K562 (cell line): ENCODE results near the gene ZBTB8B. TPM values are rescaled to one million over a fixed set of nuclear protein-coding genes. Genes with fewer than 3 reads are reported as not detected.

Experiments used
- ATAC-seq: fragments of 200-7000 bp; cut with Tn5 transposase; 3 replicates; pipeline ENCODE4 v1.9.1; 2020; ENCODE audit warnings: moderate library complexity
- BruUV-seq: library from RNA; stranded (reverse); fragments of 400-500 nt; replicated peaks from 2 replicates; lab custom pipeline; 2021; lab: Mats Ljungman, UMichigan
- CTCF ChIA-PET: fragments of 300-600 bp; formaldehyde crosslinking; extraction: SDS; loops from one replicate; lab custom pipeline; 2021; ENCODE audit warnings: low intra/inter-chr PET ratio; lab: Yijun Ruan, JAX
- POLR2A ChIA-PET: fragments of 300-600, 350-650 bp; sonication (Branson Sonifier 250); formaldehyde crosslinking; extraction: SDS; loops from one replicate; lab custom pipeline; 2021; ENCODE audit warnings: antibody characterized with exemption, inconsistent platforms; lab: Yijun Ruan, JAX
- DNase-seq, 4 experiments: peaks; one replicate each; pipeline versions ENCODE4 v3.0.0 to v3.0.0-alpha.2; 2011 to 2018; ENCODE audit warnings: low spot score in 3 of 4, mixed read lengths in 3 of 4; ENCODE audit errors: extremely low read depth in 1 of 4
- FAIRE-seq: peaks from 2 replicates; lab custom pipeline; 2011; peaks lifted over from hg19 to GRCh38; lab: Jason Lieb, UNC
- H2AFZ ChIP-seq: 2 replicates; pipeline ENCODE4 v1.6.0; 2011; ENCODE audit warnings: low read depth, low read length, control low read depth, inconsistent platforms
- H3K27ac ChIP-seq: fragments of 200-600 bp; 3 replicates; pipeline ENCODE4 v1.8.0; 2011; ENCODE audit warnings: low read depth, mild to moderate bottlenecking, control low read depth, inconsistent platforms, low read length, moderate library complexity, mixed read lengths; ENCODE audit errors: extremely low read depth
- H3K27me3 ChIP-seq, 2 experiments: fragments of 300-600 bp in 1 of 2; 2 replicates in 1 of 2; 3 replicates in 1 of 2; pipeline versions ENCODE4 v1.6.0 to v1.8.0; 2011; ENCODE audit warnings: inconsistent platforms in 2 of 2, low read length in 2 of 2, mild to moderate bottlenecking in 1 of 2, mixed read lengths in 1 of 2, moderate library complexity in 1 of 2; ENCODE audit not compliant: control insufficient read depth in 2 of 2, insufficient read depth in 2 of 2
- H3K36me3 ChIP-seq: fragments of 300-600 bp; 3 replicates; pipeline ENCODE4 v1.8.0; 2011; ENCODE audit warnings: mild to moderate bottlenecking, low read length, inconsistent platforms; ENCODE audit not compliant: control insufficient read depth, insufficient read depth
- H3K4me1 ChIP-seq, 2 experiments: fragments of 200-600 bp in 1 of 2; replicated peaks in 1 of 2; 2 replicates in 1 of 2; 3 replicates in 1 of 2; pipeline versions ENCODE4 v1.5.1 to v1.8.0; 2011; ENCODE audit warnings: inconsistent platforms in 2 of 2, low read length in 2 of 2, mild to moderate bottlenecking in 1 of 2, mixed read lengths in 1 of 2, moderate library complexity in 1 of 2; ENCODE audit not compliant: control insufficient read depth in 2 of 2, insufficient read depth in 2 of 2
- H3K4me2 ChIP-seq: 2 replicates; pipeline ENCODE4 v1.6.1; 2011; ENCODE audit warnings: low read length, control low read depth, inconsistent platforms, mixed read lengths; ENCODE audit not compliant: insufficient read depth
- H3K4me3 ChIP-seq: fragments of 200-600 bp; sonication (generic), shearing (Covaris generic); 2 replicates; pipeline ENCODE4 v1.5.1; 2016; ENCODE audit warnings: control low read depth, inconsistent platforms
- H3K79me2 ChIP-seq: fragments of 200-600 bp; 3 replicates; pipeline ENCODE4 v1.8.0; 2011; ENCODE audit warnings: low read length, inconsistent platforms; ENCODE audit not compliant: control insufficient read depth, insufficient read depth
- H3K9ac ChIP-seq, 2 experiments: 2 replicates each; pipeline versions ENCODE4 v1.6.0 to v1.6.1; 2011; ENCODE audit warnings: low read depth in 2 of 2, low read length in 2 of 2, control low read depth in 1 of 2, inconsistent platforms in 1 of 2, mild to moderate bottlenecking in 1 of 2, mixed read lengths in 1 of 2; ENCODE audit not compliant: insufficient read depth in 1 of 2
- H3K9me1 ChIP-seq: one replicate; pipeline ENCODE4 v1.6.0; 2011; ENCODE audit warnings: inconsistent platforms, mild to moderate bottlenecking, low read length, moderate library complexity; ENCODE audit not compliant: control insufficient read depth, insufficient read depth
- H3K9me3 ChIP-seq: replicated peaks from 2 replicates; pipeline ENCODE4 v1.5.1; 2011; ENCODE audit warnings: low read depth, low read length, inconsistent platforms; ENCODE audit not compliant: control insufficient read depth, insufficient read depth
- H4K20me1 ChIP-seq: replicated peaks from 2 replicates; pipeline ENCODE4 v1.6.1; 2011; ENCODE audit warnings: low read length, inconsistent platforms, mixed read lengths; ENCODE audit not compliant: control insufficient read depth, insufficient read depth
- ADNP ChIP-seq: fragments of 200-800 bp; sonication (Bioruptor generic); IDR thresholded peaks from 2 replicates; pipeline ENCODE4 v1.6.1; 2016; ENCODE audit warnings: missing genetic modification characterization, missing compliant biosample characterization
- ARID1B ChIP-seq: fragments of 450-650 bp; IDR thresholded peaks from 2 replicates; pipeline ENCODE4 v1.6.1; 2016; ENCODE audit warnings: antibody characterized with exemption, mild to moderate bottlenecking, inconsistent platforms
- CHAMP1 ChIP-seq: fragments of 450-650 bp; IDR thresholded peaks from 2 replicates; pipeline ENCODE4 v1.6.1; 2016; ENCODE audit warnings: mild to moderate bottlenecking
- CREB3L1 ChIP-seq: fragments of 450-650 bp; IDR thresholded peaks from 2 replicates; pipeline ENCODE4 v1.6.1; 2014; ENCODE audit warnings: low read depth, mild to moderate bottlenecking, moderate library complexity, borderline replicate concordance
- EGR1 ChIP-seq: fragments of 450-650 bp; conservative IDR thresholded peaks from 2 replicates; pipeline ENCODE4 v1.6.1; 2017; ENCODE audit warnings: mild to moderate bottlenecking
- HMG20B ChIP-seq: fragments of 250-450 bp; sonication (Bioruptor Pico); IDR thresholded peaks from 2 replicates; pipeline ENCODE4 v1.5.0; 2021; ENCODE audit warnings: mild to moderate bottlenecking
- HNRNPK ChIP-seq: fragments of 200-400 bp; formaldehyde crosslinking; IDR thresholded peaks from one replicate; pipeline ENCODE4 v1.6.1; 2018; ENCODE audit warnings: mild to moderate bottlenecking, low read depth, low read length; ENCODE audit not compliant: poor library complexity, severe bottlenecking
- L3MBTL2 ChIP-seq: fragments of 450-650 bp; IDR thresholded peaks from 2 replicates; pipeline ENCODE4 v1.6.1; 2016; ENCODE audit warnings: mild to moderate bottlenecking, moderate library complexity
- LARP7 ChIP-seq: fragments of 450-650 bp; IDR thresholded peaks from 2 replicates; pipeline ENCODE4 v1.6.1; 2016
- NCOA4 ChIP-seq: fragments of 450-650 bp; IDR thresholded peaks from 2 replicates; pipeline ENCODE4 v1.6.1; 2018; ENCODE audit warnings: mild to moderate bottlenecking; ENCODE audit not compliant: partially characterized antibody
- NFIC ChIP-seq: fragments of 450-650 bp; IDR thresholded peaks from 2 replicates; pipeline ENCODE4 v1.6.1; 2017; ENCODE audit warnings: mild to moderate bottlenecking, inconsistent platforms
- POLR2H ChIP-seq: IDR thresholded peaks from 2 replicates; pipeline ENCODE4 v1.6.1; 2016; ENCODE audit warnings: missing genetic modification characterization, low read depth, mild to moderate bottlenecking, control low read depth, missing compliant biosample characterization, moderate library complexity
- PTTG1 ChIP-seq: fragments of 450-650 bp; IDR thresholded peaks from 2 replicates; pipeline ENCODE4 v1.6.1; 2016; ENCODE audit warnings: low read depth, mild to moderate bottlenecking, missing genetic modification characterization, missing compliant biosample characterization
- SRSF3 ChIP-seq: fragments of 200-400 bp; formaldehyde crosslinking; IDR thresholded peaks from 2 replicates; pipeline ENCODE4 v1.6.1; 2016; ENCODE audit warnings: mild to moderate bottlenecking, low read length, moderate library complexity; ENCODE audit not compliant: insufficient read depth
- TBL1XR1 ChIP-seq, 2 experiments: IDR thresholded peaks; 2 replicates each; pipeline ENCODE4 v1.6.1; 2012; ENCODE audit warnings: improper control_type of control experiment in 2 of 2, low read length in 2 of 2, mild to moderate bottlenecking in 1 of 2
- ZKSCAN3 ChIP-seq: fragments of 250-450 bp; sonication (Bioruptor Pico); IDR thresholded peaks from 2 replicates; pipeline ENCODE4 v1.4.0; 2020
- ZKSCAN8 ChIP-seq: fragments of 200-800 bp; sonication (Bioruptor generic); IDR thresholded peaks from 2 replicates; pipeline ENCODE4 v1.6.1; 2016; ENCODE audit warnings: missing genetic modification characterization, missing compliant biosample characterization
- ZNF717 ChIP-seq: fragments of 250-450 bp; sonication (Bioruptor Pico); IDR thresholded peaks from 2 replicates; pipeline ENCODE4 v1.5.0; 2021
- ZNF778 ChIP-seq: fragments of 450-650 bp; formaldehyde crosslinking; IDR thresholded peaks from 2 replicates; pipeline ENCODE4 v1.4.0; 2020; ENCODE audit warnings: mild to moderate bottlenecking, moderate library complexity
- WGBS: fragments of 100-300 bp; shearing (Covaris generic); methylation state at CpG from one replicate; pipeline ENCODE4 v1.1.6; 2016; ENCODE audit warnings: low coverage, mixed read lengths; ENCODE audit not compliant: insufficient coverage; ENCODE audit errors: missing lambda C conversion rate; 5-methylcytosine and 5-hydroxymethylcytosine counted together
- in situ Hi-C: fragments of 300-500 bp; cut with MboI; formaldehyde crosslinking; loops from 4 replicates; pipeline ENCODE4 v1.15.0; 2018; ENCODE audit warnings: inconsistent platforms, mixed read lengths
- intact Hi-C: fragments of 100-400 bp; cut with micrococcal nuclease; formaldehyde crosslinking; loops from 2 replicates; pipeline ENCODE4 v1.14.2; 2022
- polyA plus RNA-seq, 8 experiments: library from polyadenylated mRNA; depleted of rRNA in 4 of 8; stranded (reverse) in 5 of 8; unstranded in 3 of 8; fragments of >200 nt; fragmentation: Nextera tagmentation in 2 of 8; fragmentation: Illumina TruSeq in 1 of 8; extraction: Ambion mirVana in 2 of 8; extraction: Trizol in 1 of 8; gene quantifications; 2 replicates each; pipeline versions ENCODE4 v1.2.1 to v1.2.3, GENCODE V29; 2011 to 2014; ENCODE audit warnings: inconsistent platforms in 1 of 8, missing spikeins in 1 of 8
- total RNA-seq, 7 experiments: library from RNA; depleted of rRNA in 6 of 7; stranded (reverse); fragments of >200 nt in 6 of 7; fragmentation: Illumina TruSeq in 2 of 7; extraction: Trizol in 2 of 7; gene quantifications; 2 replicates each; pipeline versions ENCODE4 v1.2.1 to v1.2.3, GENCODE V29; 2011 to 2021; ENCODE audit warnings: low replicate concordance in 1 of 7
- TF ChIP-seq, protein P1 (sequence below): fragments of 250-450 bp; sonication (Bioruptor Pico); IDR thresholded peaks from 2 replicates; pipeline ENCODE4 v1.6.1; 2021; ENCODE audit warnings: mild to moderate bottlenecking

ZBTB8B gene
- total and polyA plus RNA-seq, 9 of the 15 experiments (the other 6 are each of a cell fraction or from before 2014, with no cell fraction given): not detected

- no peak overlapping the region for H3K4me3 ChIP-seq
- TF ChIP-seq ZNF778: no peak
- TF ChIP-seq NCOA4: no peak
- TF ChIP-seq SRSF3: no peak
- no peak for TF ChIP-seq NFIC
- no peak for TF ChIP-seq CHAMP1
- no peak for TF ChIP-seq EGR1
- 0 out of 2 replicates have a peak, but pooled peaks have one; percentile 43 for TF ChIP-seq ZNF717 (CRISPR knock-in tag)
- no peak for TF ChIP-seq ZKSCAN3 (CRISPR knock-in tag)
- TF ChIP-seq, protein P1, sequence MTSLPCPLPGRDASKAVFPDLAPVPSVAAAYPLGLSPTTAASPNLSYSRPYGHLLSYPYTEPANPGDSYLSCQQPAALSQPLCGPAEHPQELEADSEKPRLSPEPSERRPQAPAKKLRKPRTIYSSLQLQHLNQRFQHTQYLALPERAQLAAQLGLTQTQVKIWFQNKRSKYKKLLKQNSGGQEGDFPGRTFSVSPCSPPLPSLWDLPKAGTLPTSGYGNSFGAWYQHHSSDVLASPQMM (CRISPR knock-in tag): no peak
- no peak for TF ChIP-seq LARP7
- no peak for TF ChIP-seq PTTG1 (tag)
- TF ChIP-seq ADNP: no peak
- 0 out of 2 replicates have a peak, but pooled peaks have one; percentile 46 for TF ChIP-seq ZKSCAN8 (CRISPR knock-in tag)
- peak; percentile 76 for TF ChIP-seq POLR2H (tag)
- peak; percentile 51 for TF ChIP-seq ARID1B
- TF ChIP-seq L3MBTL2: 0 out of 2 replicates have a peak, but pooled peaks have one; percentile 21
- TF ChIP-seq HMG20B (CRISPR knock-in tag): no peak
- no peak for TF ChIP-seq CREB3L1
- 0 out of 4 replicates have a peak, but pooled peaks of 1 of the 2 experiments have one; percentile 5 for TF ChIP-seq TBL1XR1 (IDR thresholded peaks at IDR 0.05; ENCODE audit: low read length in 2 of 2)
- no peak for TF ChIP-seq HNRNPK
Measured at GRCh38 chr1:32496127-32496526, 31.3 kb downstream of the ZBTB8B start.

More at GRCh38 chr1:32496127-32496526, 31.3 kb downstream of the ZBTB8B start:
- no peaks in the 10 kb centered on the region for H3K36me3 ChIP-seq
- ChIA-PET POLR2A (interaction anchor here (0.7 to 3.0 kb wide), 6 partner anchors 9 to 155 kb away, joined by 3 to 10 read pairs (median 3); partner anchors contain the start of gene RBBP4), CTCF (no interaction called here)
- FAIRE-seq: peak; percentile 72
- no TSS peak for BruUV-seq
- H3K79me2 ChIP-seq: no peaks in the 10 kb centered on the region
- H3K4me2 ChIP-seq: peak overlapping the region; percentile 44; the same call in 1 of the 2 replicates
- peak overlapping the region; percentile 60 for H2AFZ ChIP-seq
- peaks cover 9 to 14% of the 10 kb centered on the region in 2 experiments for H3K27me3 ChIP-seq
- no peaks in the 10 kb centered on the region for H3K9me3 ChIP-seq
- DNase-seq: peak in 1 of 4 experiments; percentile 29
- H3K9ac ChIP-seq: no peak overlapping the region
- intact Hi-C loops (no loop called here), in situ Hi-C loops (no loop called here)
- peaks cover 3% of the 10 kb centered on the region; the same call in 1 of the 2 replicates for H4K20me1 ChIP-seq
- WGBS: 8% methylated on average over 5 of the region's 5 CpGs
- no peak overlapping the region for H3K27ac ChIP-seq
- H3K4me1 ChIP-seq: peaks cover 3 to 11% of the 10 kb centered on the region in 2 experiments
- H3K9me1 ChIP-seq: no peaks in the 10 kb centered on the region
- ATAC-seq: peak; percentile 20
